HPDE6-E6E7 (cell line): ENCODE results near the gene PIGP.
"Not testable (repeated sequence)": the region's sequence is repeated elsewhere in the genome, so short reads cannot be mapped to it uniquely, and the experiment has no call there.

Experiments used
- DNase-seq: peaks from one replicate; pipeline ENCODE4 v3.0.0; 2011; ENCODE audit warnings: missing footprints; ENCODE audit errors: extremely low spot score

PIGP gene

GRCh38 chr21:37072988-37073416 is at the start of gene PIGP, which contains the start of gene TTC3:
TSS of gene PIGP (minus strand) at chr21:37073071. CDS start at chr21:37072515, 556 bp downstream.
TSS of gene TTC3 (plus strand) at chr21:37073254. CDS start at chr21:37087258, 14,004 bp downstream.
- peak; percentile 91 for DNase-seq

GRCh38 chr21:37119421-37120218 is 46.7 kb upstream of the PIGP start:
- no peak for DNase-seq

- no peak for DNase-seq
These were observed 45.4 kb upstream of the PIGP start for GRCh38 chr21:37118187-37118826.

GRCh38 chr21:37117204-37117603 is 44.3 kb upstream of the PIGP start:
- no peak for DNase-seq

GRCh38 chr21:37116459-37116858 is 43.6 kb upstream of the PIGP start:
- not testable (repeated sequence) for DNase-seq

- DNase-seq = not testable (repeated sequence)
These were observed 41.4 kb upstream of the PIGP start for GRCh38 chr21:37114301-37114700.

GRCh38 chr21:37111029-37111428 is 38.2 kb upstream of the PIGP start:
- not testable (repeated sequence) for DNase-seq

- no peak for DNase-seq
These were observed 34.1 kb upstream of the PIGP start for GRCh38 chr21:37106998-37107397.

GRCh38 chr21:37102746-37103145 is 29.9 kb upstream of the PIGP start:
- not testable (repeated sequence) for DNase-seq

GRCh38 chr21:37101384-37101783 is 28.5 kb upstream of the PIGP start:
- DNase-seq = no peak

GRCh38 chr21:37100316-37100715 is 27.4 kb upstream of the PIGP start:
- no peak for DNase-seq

GRCh38 chr21:37098751-37099150 is 25.9 kb upstream of the PIGP start:
- DNase-seq = no peak

- DNase-seq = no peak
These were observed 22.9 kb upstream of the PIGP start for GRCh38 chr21:37095821-37096220.

GRCh38 chr21:37093977-37094376 is 21.1 kb upstream of the PIGP start:
- no peak for DNase-seq

GRCh38 chr21:37088186-37088735 is 15.4 kb upstream of the PIGP start:
- DNase-seq = no peak

- no peak for DNase-seq
These were observed 14.3 kb upstream of the PIGP start for GRCh38 chr21:37087188-37087587.

GRCh38 chr21:37085726-37086125 is 12.9 kb upstream of the PIGP start:
- DNase-seq = no peak

GRCh38 chr21:37082856-37083528 is 10.1 kb upstream of the PIGP start:
- no peak for DNase-seq

GRCh38 chr21:37082375-37082774 is 9.5 kb upstream of the PIGP start:
- DNase-seq = no peak

GRCh38 chr21:37079211-37079824 is 6.4 kb upstream of the PIGP start:
- no peak for DNase-seq

GRCh38 chr21:37077403-37077802 is 4.5 kb upstream of the PIGP start:
- DNase-seq = no peak
